ENCODE data around the gene VDAC1.

The VDAC1 gene

DNA sequence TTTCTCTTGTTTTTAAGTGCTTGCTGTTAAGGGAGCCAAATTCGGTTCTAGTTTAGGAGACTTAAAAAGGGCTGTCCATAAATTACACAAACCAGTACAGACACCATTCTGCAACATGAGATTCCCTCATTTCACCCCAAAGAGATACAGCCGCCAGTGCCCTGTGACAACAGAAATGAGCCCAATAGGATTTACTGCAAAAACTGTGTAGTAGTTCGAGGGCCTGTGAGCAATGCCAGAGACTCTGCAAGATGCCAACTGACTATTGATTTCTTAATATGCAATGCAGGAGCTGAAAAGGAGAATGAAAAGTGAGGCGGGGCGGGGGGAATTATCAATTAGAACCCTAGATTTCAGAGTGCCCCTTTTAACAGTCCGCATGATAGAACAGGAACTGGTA, 30.6 kb downstream of the VDAC1 start:
- no peak for DNase-seq
- no peak overlapping the region for H3K4me3 Mint-ChIP-seq
- H3K9me3 Mint-ChIP-seq = no peaks in the 10 kb centered on the region
- peaks cover 36% of the 10 kb centered on the region for H3K36me3 Mint-ChIP-seq (ENCODE audit: low read depth)
- H3K27me3 Mint-ChIP-seq (ENCODE audit: low read depth, poor library complexity) = no peaks in the 10 kb centered on the region
- H3K27ac Mint-ChIP-seq = peak overlapping the region; percentile 72
- TF ChIP-seq, protein P1, sequence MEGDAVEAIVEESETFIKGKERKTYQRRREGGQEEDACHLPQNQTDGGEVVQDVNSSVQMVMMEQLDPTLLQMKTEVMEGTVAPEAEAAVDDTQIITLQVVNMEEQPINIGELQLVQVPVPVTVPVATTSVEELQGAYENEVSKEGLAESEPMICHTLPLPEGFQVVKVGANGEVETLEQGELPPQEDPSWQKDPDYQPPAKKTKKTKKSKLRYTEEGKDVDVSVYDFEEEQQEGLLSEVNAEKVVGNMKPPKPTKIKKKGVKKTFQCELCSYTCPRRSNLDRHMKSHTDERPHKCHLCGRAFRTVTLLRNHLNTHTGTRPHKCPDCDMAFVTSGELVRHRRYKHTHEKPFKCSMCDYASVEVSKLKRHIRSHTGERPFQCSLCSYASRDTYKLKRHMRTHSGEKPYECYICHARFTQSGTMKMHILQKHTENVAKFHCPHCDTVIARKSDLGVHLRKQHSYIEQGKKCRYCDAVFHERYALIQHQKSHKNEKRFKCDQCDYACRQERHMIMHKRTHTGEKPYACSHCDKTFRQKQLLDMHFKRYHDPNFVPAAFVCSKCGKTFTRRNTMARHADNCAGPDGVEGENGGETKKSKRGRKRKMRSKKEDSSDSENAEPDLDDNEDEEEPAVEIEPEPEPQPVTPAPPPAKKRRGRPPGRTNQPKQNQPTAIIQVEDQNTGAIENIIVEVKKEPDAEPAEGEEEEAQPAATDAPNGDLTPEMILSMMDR (IDR thresholded peaks at IDR 0.05) = no peak
- peaks cover 9% of the 10 kb centered on the region for H3K4me1 Mint-ChIP-seq

DNA sequence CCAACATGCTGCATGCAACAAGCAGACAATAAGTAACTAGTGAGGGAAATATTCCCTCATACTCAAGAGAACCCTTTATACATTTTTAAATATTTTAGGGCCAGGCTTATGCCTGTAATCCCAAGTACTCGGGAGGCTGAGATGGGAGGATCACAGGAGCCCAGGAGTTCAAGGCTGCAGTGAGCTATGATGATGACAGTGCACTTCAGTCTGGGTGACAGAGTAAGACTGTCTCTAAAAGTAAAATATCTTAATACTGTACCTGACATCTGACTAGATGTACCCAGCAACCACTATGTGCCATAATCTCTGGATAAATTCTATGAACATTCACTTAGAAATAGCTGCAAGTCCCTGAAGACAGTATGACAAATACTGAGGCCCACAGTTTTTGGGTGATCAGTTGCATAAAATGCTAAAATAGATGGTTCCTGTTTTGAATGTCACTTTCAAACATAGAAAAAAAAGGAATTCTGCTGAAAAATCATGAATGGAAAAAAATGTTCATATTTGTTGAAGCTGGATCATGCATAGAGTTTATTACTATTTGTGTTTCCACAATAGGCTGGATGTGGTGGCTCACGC, 34.4 kb downstream of the VDAC1 start:
- DNase-seq = no peak
- peaks cover 38% of the 10 kb centered on the region for H3K4me1 Mint-ChIP-seq
- H3K27ac Mint-ChIP-seq = peak overlapping the region; percentile 47
- TF ChIP-seq, protein P1 (IDR thresholded peaks at IDR 0.05) = no peak
- H3K9me3 Mint-ChIP-seq = no peaks in the 10 kb centered on the region
- H3K4me3 Mint-ChIP-seq = peak overlapping the region; percentile 98
- H3K27me3 Mint-ChIP-seq (ENCODE audit: low read depth, poor library complexity) = no peaks in the 10 kb centered on the region
- H3K36me3 Mint-ChIP-seq (ENCODE audit: low read depth) = peaks cover 29% of the 10 kb centered on the region

DNA sequence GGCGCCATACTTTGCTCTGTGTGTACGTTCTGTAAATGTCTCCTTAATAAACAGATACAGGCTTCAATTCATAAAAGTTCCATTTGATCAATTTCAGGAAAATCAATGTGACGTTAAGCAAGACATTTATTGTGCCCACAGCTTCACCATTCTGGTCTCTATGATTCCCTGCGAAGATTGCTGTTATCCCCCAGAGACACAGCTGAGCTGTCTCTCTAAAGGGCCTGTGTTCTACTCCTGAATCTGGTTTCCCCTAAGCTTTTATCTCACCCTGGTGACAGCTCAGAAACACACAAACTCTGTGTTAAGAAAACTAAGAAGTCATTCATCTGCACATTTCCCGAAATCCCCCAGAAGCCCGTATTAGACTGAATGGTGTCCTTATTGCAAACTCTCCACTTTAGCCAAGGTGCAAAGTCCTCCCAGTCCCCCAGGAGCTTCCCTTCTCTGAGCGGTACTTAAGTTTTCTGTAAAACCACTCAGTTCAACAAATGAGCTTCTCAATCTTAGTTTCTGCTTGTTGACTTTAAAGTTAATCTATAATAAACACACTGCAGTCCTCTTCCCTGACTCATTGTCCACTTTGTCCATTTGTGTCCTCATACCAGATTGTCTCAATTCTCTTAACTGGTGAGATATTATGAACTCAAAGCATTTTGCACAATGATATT, 35.0 kb downstream of the VDAC1 start:
- peaks cover 38% of the 10 kb centered on the region for H3K4me1 Mint-ChIP-seq
- peak overlapping the region; percentile 47 for H3K27ac Mint-ChIP-seq
- peaks cover 4% of the 10 kb centered on the region for H3K9me3 Mint-ChIP-seq
- DNase-seq = no peak
- H3K4me3 Mint-ChIP-seq = peak overlapping the region; percentile 98
- no peaks in the 10 kb centered on the region for H3K27me3 Mint-ChIP-seq (ENCODE audit: low read depth, poor library complexity)
- H3K36me3 Mint-ChIP-seq (ENCODE audit: low read depth) = peaks cover 34% of the 10 kb centered on the region
- TF ChIP-seq, protein P1 (IDR thresholded peaks at IDR 0.05) = no peak

DNA sequence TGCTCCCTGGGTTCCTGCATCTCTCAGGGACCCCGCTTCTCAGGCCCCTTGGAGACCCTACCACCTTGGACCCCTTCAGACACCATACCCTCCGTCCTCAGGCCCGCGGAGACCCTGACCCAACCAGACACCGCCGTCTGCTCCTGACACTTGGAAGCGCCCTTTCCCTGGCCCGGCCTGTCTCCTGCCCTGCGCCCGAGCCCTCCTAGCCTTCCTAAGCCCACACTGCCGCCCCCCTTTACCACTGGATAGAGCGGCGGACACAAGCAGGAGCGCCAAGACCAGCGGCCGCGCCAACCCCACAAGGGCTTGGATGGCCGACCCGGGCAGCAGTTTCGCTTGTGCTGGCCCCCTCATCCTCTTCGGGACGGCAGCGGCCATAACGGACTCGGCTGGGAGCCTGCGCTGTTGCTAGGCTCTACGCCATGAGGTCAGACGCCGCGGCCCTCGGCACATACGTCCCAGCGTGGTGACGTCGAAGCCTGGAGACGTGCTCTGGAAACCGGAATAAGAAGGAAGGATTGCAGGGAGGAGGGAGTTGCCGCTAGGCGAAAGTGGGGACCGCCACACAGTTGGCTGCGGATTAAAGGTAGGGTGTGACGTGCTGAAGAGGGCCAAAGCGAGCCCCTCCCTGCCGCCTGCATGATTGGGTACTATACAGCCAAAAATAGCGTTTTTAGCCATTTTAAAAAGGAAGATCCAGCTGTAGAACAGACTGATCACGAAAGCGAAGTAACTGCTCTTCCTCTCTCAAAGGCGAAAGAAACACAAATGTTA, 36.4 kb downstream of the VDAC1 start, which contains the start of gene C5orf15:
Gene C5orf15, minus strand, starts transcription at position 422 of the 777 bp plus-strand sequence. Its CDS starts 41 bp downstream, at position 381.
- H3K27me3 Mint-ChIP-seq (ENCODE audit: low read depth, poor library complexity) = no peaks in the 10 kb centered on the region
- H3K36me3 Mint-ChIP-seq (ENCODE audit: low read depth) = peaks cover 38% of the 10 kb centered on the region
- peak within 1 kb of the TSS; percentile 98 for H3K27ac Mint-ChIP-seq
- DNase-seq = peak; percentile 88
- peaks cover 13% of the 10 kb centered on the region for H3K9me3 Mint-ChIP-seq
- peak within 1 kb of the TSS; percentile 98 for H3K4me3 Mint-ChIP-seq
- TF ChIP-seq, protein P1 (IDR thresholded peaks at IDR 0.05) = no peak
- peaks cover 40% of the 10 kb centered on the region for H3K4me1 Mint-ChIP-seq

DNA sequence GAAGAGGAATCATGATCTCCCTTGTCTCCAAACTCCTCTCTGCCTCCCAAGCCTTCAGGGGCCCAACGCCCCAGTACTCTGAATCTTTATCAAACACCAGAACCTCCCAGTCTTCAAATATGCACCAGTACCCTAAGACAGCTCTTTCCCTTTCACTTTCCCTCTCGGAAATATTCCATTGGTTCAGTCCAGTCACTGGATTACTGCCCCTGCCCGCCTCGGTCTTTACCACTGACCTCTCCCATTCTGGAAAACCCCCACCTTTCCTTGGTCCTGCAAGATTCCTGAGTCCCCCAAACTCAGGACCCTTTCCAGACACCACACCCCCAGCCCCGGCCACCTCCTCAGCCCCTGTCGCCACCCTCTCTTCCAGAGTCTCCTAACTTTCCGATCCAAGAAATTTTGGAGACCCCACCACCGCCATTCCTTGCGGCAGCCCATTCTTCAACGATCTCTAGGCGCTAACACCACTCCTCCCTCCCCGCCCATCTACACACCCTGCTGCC, 37.0 kb downstream of the VDAC1 start:
- TF ChIP-seq, protein P1 (IDR thresholded peaks at IDR 0.05) = no peak
- DNase-seq = no peak
- peaks cover 46% of the 10 kb centered on the region for H3K4me1 Mint-ChIP-seq

More for the DNA sequence above, 37.0 kb downstream of the VDAC1 start:
- Mint-ChIP-seq H3K27ac (peak overlapping the region; percentile 98), H3K27me3 (ENCODE audit: low read depth, poor library complexity) (no peaks in the 10 kb centered on the region), H3K36me3 (ENCODE audit: low read depth) (peaks cover 36% of the 10 kb centered on the region), H3K4me3 (peak overlapping the region; percentile 98), H3K9me3 (peaks cover 15% of the 10 kb centered on the region)

Measured in nephron progenitor cell (in vitro differentiated cells).